Stimulated activated CD8-positive, alpha-beta memory T cell treated with anti-CD3 and anti-CD28 coated beads, Interleukin-15, amount 100 ng/mL, for 4 hours (primary cell): ENCODE data around the gene CFAP410.
"Not testable (repeated sequence)": the region's sequence is repeated elsewhere in the genome, so short reads cannot be mapped to it uniquely, and the experiment has no call there.

Source experiments
- DNase-seq, 2 donors: peaks; one replicate each; pipeline ENCODE4 v3.0.0-alpha.2; 2020; ENCODE audit warnings: low read depth in 2 of 2

Gene CFAP410

DNA sequence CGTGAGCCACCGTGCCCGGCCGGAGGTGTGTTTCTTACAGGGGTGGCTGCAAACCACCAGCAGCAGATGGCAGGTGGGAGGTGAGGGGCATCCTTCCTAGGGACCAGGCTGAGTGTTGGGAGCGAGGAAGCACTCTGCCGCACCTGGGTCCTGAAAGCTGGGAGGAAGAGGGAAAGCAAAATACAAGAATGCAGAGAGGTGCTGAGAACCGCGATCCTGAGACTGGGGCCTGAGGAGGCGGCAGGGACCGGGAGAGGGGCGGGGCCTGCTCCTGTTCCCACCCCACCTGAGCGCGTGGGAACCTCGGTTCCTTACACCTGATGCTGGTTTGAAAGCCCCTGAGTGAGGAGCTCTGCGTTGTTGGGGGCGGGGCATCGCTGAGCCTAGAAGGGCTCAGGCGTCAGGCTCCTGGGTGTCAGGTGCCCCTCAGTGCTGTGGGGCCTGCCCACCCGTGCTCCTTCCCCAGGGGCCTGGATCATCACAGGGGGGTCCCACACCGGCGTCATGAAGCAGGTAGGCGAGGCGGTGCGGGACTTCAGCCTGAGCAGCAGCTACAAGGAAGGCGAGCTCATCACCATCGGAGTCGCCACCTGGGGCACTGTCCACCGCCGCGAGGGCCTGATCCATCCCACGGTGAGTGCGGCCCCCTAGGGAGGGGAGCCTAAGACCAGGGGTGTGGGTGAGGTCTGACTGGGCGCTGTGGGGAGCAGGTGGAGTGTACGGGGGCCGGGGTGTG lies 29.7 kb upstream of the CFAP410 start:
- DNase-seq, result no peak

DNA sequence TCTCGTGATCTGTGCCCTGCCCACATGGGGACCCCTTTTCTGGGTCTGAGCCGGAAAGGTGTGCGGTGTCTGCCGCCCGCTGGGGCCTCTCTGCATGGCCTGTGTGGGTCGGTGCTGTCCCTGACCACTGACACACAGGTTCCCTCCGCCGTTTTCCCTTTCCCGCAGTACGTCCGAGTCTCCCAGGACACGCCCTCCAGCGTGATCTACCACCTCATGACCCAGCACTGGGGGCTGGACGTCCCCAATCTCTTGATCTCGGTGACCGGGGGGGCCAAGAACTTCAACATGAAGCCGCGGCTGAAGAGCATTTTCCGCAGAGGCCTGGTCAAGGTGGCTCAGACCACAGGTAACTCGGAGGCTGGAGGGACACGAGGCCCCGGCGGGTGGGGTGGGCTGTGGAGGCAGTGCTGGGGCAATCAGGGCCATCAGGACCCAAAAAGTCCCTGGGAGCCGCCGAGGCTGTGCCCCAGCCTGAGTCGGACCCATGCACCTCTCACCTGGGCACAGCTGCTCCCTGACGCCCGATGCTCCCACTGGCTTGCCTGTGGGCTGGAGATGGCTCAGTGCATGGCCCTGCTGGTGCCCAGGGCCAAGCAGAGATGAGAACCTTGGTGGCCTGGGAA lies 27.5 kb upstream of the CFAP410 start:
- DNase-seq, result no peak

- DNase-seq, result no peak
Measured at GRCh38 chr21:44365967-44366585, 26.9 kb upstream of the CFAP410 start.

- DNase-seq, result no peak
Measured at GRCh38 chr21:44365251-44365966, 26.2 kb upstream of the CFAP410 start.

DNA sequence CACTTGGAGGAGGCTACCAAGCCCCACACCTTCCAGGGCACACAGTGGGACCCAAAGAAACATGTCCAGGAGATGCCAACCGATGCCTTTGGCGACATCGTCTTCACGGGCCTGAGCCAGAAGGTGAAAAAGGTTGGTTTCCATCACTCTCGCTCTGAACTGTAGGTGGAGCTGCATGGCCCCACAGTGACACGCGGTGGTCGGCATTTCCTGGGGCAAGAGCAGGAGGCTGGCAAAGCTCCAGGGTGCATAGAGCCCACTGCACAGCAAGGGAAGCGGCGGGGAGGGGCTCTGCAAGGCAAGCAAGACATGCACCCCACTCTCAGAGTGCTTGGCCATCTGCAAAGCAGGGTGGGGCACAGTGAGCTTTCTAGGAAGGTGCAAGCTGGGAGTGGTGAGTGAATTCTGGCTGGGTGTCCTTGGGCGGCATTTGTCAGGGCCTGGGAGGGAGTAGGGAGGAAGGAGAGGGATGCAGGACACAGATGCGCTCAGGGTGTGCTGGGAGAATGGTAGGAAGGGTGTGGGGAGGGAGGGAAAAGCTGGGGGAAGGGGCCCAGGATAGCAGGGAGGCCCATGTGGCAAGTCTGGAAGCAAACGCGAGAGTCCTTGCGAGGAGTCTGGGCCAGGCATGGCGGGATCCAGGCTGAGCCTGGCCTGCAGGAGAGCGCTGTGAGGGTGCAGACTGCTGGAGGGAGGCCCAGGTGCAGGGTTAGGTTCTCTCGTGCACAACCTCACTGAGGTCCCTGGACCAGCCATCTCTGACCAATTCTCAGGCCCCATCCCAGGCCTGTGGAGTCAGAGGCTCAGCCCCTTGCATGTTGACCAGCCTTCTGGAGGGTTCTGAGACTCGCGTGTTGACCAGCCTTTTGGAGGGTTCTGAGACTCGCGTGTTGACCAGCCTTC lies 25.2 kb upstream of the CFAP410 start:
- DNase-seq, result no peak

GRCh38 chr21:44363278-44363677 lies 24.1 kb upstream of the CFAP410 start:
- no peak for DNase-seq

DNA sequence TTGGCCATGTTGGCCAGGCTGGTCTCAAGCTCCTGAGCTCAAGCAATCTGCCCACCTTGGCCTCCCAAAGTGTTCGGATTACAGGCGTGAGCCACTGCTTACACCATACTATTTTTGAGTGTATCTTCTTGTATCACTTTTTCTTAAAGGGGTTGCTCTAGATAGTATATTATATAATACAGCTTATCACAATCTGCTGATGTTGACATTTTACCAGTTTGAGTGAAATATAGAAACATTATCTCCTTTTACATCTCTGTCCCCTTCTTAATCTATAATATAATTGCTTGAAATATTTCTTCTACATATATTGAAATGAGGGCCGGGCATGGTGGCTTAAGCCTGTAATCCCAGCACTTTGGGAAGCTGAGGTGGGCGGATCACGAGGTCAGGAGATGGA lies 22.7 kb upstream of the CFAP410 start:
- DNase-seq, result not testable (repeated sequence)

DNA sequence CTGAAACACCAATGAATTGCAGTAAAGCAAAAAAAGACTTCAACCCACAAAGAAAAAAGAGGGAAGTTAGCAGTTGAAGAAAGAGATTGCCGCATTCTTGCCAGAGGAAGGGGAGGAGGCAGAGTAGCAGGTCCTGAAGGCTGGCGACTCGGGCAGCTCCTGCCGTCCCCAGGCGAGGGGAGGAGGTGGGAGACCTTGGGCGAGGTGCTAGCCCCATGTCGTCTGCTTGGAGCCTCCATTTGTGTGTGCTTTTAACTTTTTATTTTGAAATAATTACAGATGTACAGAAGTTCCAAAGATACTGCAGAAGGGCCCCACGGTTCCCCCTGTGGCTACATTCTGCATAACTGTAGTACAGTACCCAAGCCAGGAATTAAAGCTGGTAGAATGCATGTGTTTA lies 21.0 kb upstream of the CFAP410 start:
- DNase-seq, result no peak

DNA sequence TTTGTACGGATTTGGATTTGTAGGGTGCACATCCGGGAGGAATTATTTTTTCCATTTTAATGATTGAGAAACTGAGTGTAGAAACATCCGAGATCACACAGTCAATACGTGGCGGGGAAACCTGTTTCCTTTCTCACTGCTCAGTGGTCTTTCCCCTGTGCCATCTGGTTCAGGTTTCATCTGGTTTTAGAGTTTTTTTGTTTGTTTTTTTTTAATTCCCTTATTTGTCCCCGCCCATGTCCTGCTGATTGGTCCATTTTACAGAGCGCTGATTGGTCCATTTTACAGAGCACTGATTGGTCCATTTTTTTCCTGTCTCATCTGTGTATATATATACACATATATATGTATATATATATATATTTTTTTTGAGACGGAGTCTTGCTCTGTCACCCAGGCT lies 20.2 kb upstream of the CFAP410 start:
- DNase-seq, result no peak

GRCh38 chr21:44357064-44357837 lies 18.1 kb upstream of the CFAP410 start:
- DNase-seq, result no peak

DNA sequence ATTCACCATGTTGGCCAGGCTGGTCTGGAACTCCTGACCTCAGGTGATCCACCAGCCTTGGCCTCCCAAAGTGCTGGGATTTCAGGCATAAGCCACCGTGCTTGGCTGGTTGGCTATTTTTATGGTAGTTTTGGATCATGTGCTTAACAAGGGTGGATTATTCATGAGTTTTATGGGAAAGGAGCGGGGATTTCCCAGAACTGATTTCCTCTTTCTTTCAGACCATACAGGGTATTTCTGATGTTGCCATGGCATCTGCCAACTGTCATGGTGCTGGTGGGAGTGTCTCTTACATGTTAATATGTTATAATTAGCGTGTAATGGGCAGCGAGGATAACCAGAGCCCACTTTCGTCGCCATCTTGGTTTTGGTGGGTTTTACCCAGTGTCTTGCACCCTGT lies 17.4 kb upstream of the CFAP410 start:
- DNase-seq, result no peak

DNA sequence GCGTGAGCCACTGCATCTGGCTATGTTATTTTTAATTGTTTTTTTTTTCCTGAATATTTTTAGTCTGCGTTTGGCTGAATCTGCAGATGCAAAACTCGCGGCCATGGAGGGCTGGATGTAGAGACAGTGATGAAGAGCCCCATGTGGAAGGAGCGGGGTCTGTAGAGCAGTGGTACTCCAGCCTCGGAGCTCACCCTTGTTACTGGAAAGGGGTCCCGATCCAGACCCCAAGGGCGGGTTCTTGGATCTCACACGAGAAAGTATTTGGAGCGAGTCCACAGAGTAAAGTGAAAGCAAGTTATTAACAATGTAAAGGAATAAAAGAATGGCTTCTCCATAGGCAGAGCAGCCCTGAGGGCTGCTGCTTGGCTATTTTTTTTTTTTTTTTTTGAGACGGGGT lies 17.0 kb upstream of the CFAP410 start:
- DNase-seq, result no peak

GRCh38 chr21:44354775-44355771 lies 15.9 kb upstream of the CFAP410 start:
- no peak for DNase-seq

GRCh38 chr21:44354001-44354405 lies 14.8 kb upstream of the CFAP410 start:
- no peak for DNase-seq

DNA sequence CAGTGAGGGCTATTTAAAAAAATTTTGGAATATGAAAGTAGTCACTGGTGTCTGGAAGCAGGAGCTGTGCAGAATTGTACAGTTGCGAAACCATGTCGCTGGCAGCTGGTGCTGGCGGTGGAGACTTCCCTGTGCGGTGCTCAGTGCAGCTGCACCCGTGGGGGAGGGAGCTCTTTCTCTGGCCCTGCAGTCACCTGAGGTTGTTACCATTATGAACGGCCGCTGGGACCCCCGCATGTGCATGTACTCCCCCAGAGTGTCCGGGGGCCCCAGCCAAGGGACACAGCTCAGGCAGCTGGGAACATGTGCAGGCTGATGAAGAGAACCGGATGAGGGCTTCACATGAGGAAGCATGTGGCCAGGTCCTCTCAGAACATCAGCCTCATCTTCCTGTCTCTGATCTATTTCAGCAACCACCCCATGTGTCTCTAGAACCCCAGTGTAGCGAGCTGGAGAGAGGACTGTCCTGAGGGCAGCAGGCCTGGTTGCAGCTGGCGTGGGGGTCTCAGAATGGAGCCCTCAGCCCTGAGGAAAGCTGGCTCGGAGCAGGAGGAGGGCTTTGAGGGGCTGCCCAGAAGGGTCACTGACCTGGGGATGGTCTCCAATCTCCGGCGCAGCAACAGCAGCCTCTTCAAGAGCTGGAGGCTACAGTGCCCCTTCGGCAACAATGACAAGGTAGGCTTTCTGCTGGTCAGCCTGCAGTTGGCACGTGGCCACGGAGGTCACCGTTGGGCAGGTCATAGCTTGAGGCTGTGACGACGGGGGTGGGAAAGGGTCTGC lies 14.2 kb upstream of the CFAP410 start, which contains the start of gene TRPM2:
TSS of gene TRPM2 (plus strand) at position 431 of the 780 bp plus-strand sequence. CDS start at position 511, 80 bp downstream.
- peak in 1 of 2 donors; percentile 23 for DNase-seq

- no peak for DNase-seq
Measured at GRCh38 chr21:44352253-44352860, 13.2 kb upstream of the CFAP410 start.

- DNase-seq, result no peak
Measured at GRCh38 chr21:44351535-44352252, 12.5 kb upstream of the CFAP410 start.
